Osteocyte (in vitro differentiated cells): Measurements from ENCODE around the gene ZNF398. TPM values are rescaled to one million over a fixed set of nuclear protein-coding genes. Genes with fewer than 3 reads are reported as not detected.
"Not testable (repeated sequence)": the region's sequence is repeated elsewhere in the genome, so short reads cannot be mapped to it uniquely, and the experiment has no call there.

Source experiments
- DNase-seq: peaks from one replicate; pipeline ENCODE4 v3.0.0; 2021; ENCODE audit warnings: mixed read lengths; ENCODE audit not compliant: unreplicated experiment; ENCODE audit errors: extremely low spot score
- H3K27ac Mint-ChIP-seq: one replicate; pipeline ENCODE4 v1.8.0; 2021; ENCODE audit warnings: mild to moderate bottlenecking, mixed read lengths; ENCODE audit not compliant: unreplicated experiment
- H3K27me3 Mint-ChIP-seq: one replicate; pipeline ENCODE4 v1.8.0; 2021; ENCODE audit warnings: mixed read lengths; ENCODE audit not compliant: unreplicated experiment
- H3K36me3 Mint-ChIP-seq: one replicate; pipeline ENCODE4 v1.8.0; 2021; ENCODE audit warnings: mixed read lengths; ENCODE audit not compliant: unreplicated experiment
- H3K4me1 Mint-ChIP-seq: one replicate; pipeline ENCODE4 v1.8.0; 2021; ENCODE audit warnings: mixed read lengths; ENCODE audit not compliant: unreplicated experiment
- H3K4me3 Mint-ChIP-seq: one replicate; pipeline ENCODE4 v1.8.0; 2021; ENCODE audit warnings: mild to moderate bottlenecking, moderate library complexity, mixed read lengths; ENCODE audit not compliant: unreplicated experiment
- H3K9me3 Mint-ChIP-seq: one replicate; pipeline ENCODE4 v1.8.0; 2021; ENCODE audit warnings: mixed read lengths; ENCODE audit not compliant: unreplicated experiment
- CTCF ChIP-seq: fragments of 200-600 bp; sonication (generic); IDR thresholded peaks from 2 replicates; pipeline ENCODE4 v1.5.0; 2021; ENCODE audit warnings: antibody characterized with exemption, mild to moderate bottlenecking, moderate library complexity
- total RNA-seq: library from RNA; stranded (reverse); gene quantifications from 2 replicates; pipeline ENCODE4 v1.2.1, GENCODE V29; 2021

ZNF398 gene
- total RNA-seq, 1 donor from 2014 or later: 17.7 TPM

- no peak for DNase-seq
- no peaks in the 10 kb centered on the region for H3K27me3 Mint-ChIP-seq
- peaks cover 18% of the 10 kb centered on the region for H3K4me1 Mint-ChIP-seq
- no peak for TF ChIP-seq CTCF
- no peak overlapping the region for H3K27ac Mint-ChIP-seq
- no peak overlapping the region for H3K4me3 Mint-ChIP-seq
- peaks cover 38% of the 10 kb centered on the region for H3K36me3 Mint-ChIP-seq
- H3K9me3 Mint-ChIP-seq: no peaks in the 10 kb centered on the region
Observed at GRCh38 chr7:149223176-149223575, 75.9 kb downstream of the ZNF398 start.

- no peak overlapping the region for H3K4me3 Mint-ChIP-seq
- no peak overlapping the region for H3K27ac Mint-ChIP-seq
- TF ChIP-seq CTCF: no peak
- H3K9me3 Mint-ChIP-seq: no peaks in the 10 kb centered on the region
- H3K27me3 Mint-ChIP-seq: no peaks in the 10 kb centered on the region
- peaks cover 34% of the 10 kb centered on the region for H3K36me3 Mint-ChIP-seq
- H3K4me1 Mint-ChIP-seq: peaks cover 18% of the 10 kb centered on the region
- no peak for DNase-seq
Observed at GRCh38 chr7:149223761-149224160, 76.5 kb downstream of the ZNF398 start.

- no peak for DNase-seq
Observed at GRCh38 chr7:149224352-149224751, 77.1 kb downstream of the ZNF398 start.

GRCh38 chr7:149225106-149225505, 77.9 kb downstream of the ZNF398 start:
- no peak overlapping the region for H3K4me3 Mint-ChIP-seq
- H3K27ac Mint-ChIP-seq: no peak overlapping the region
- peaks cover 8% of the 10 kb centered on the region for H3K4me1 Mint-ChIP-seq
- DNase-seq: no peak
- no peak for TF ChIP-seq CTCF
- H3K36me3 Mint-ChIP-seq: peaks cover 24% of the 10 kb centered on the region
- no peaks in the 10 kb centered on the region for H3K27me3 Mint-ChIP-seq
- H3K9me3 Mint-ChIP-seq: no peaks in the 10 kb centered on the region

More at GRCh38 chr7:149224352-149224751, 77.1 kb downstream of the ZNF398 start:
- Mint-ChIP-seq H3K4me3 (no peak overlapping the region), H3K4me1 (peaks cover 15% of the 10 kb centered on the region), H3K9me3 (no peaks in the 10 kb centered on the region), H3K27ac (no peak overlapping the region), H3K27me3 (no peaks in the 10 kb centered on the region), H3K36me3 (peaks cover 28% of the 10 kb centered on the region)
- no peak for TF ChIP-seq CTCF

- Mint-ChIP-seq H3K27ac (no peak overlapping the region), H3K27me3 (no peaks in the 10 kb centered on the region), H3K4me3 (no peak overlapping the region), H3K36me3 (peaks cover 22% of the 10 kb centered on the region), H3K9me3 (no peaks in the 10 kb centered on the region), H3K4me1 (peaks cover 5% of the 10 kb centered on the region)
- no peak for TF ChIP-seq CTCF
- DNase-seq: no peak
Observed at GRCh38 chr7:149225656-149226055, 78.4 kb downstream of the ZNF398 start.

- peaks cover 16% of the 10 kb centered on the region for H3K36me3 Mint-ChIP-seq
- not testable (repeated sequence) for H3K4me1 Mint-ChIP-seq, H3K27ac Mint-ChIP-seq, H3K4me3 Mint-ChIP-seq, H3K27me3 Mint-ChIP-seq, DNase-seq, H3K9me3 Mint-ChIP-seq
Observed at GRCh38 chr7:149226366-149226765, 79.1 kb downstream of the ZNF398 start.
